ENCODE measurements around the gene NEK7.
"Not testable (repeated sequence)": the region's sequence is repeated elsewhere in the genome, so short reads cannot be mapped to it uniquely, and the experiment has no call there.

Gene NEK7

DNA sequence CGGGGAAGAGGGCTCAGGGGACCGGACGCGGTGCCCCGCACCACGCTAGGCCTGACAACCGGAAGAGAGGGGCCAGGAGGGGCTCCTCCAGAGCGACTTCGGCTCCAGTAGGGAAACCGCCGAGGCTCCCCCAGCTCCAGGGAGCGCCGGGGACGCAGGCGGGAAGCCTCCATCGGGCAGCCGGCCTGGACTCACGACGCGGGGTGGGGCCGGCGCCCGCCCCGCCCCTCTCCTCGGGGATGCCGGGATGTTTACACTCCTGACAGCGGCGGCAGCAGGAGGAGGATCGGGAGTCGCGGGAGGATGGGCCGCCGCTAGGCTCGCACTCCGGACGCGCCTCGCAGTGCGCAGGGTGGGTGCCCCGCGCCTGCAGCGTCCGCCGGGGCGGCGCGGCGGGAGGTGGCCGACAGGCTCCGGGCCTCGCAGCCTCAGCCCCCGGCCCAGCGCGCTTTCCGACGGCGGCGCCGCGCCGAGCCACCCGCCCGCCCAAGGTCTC, at the start of gene NEK7:
Gene NEK7, plus strand, starts transcription at position 254 of the 496 bp plus-strand sequence. CDS start 75,583 bp downstream, outside the sequence.
- peak; percentile 84 for DNase-seq (ENCODE audit: low spot score)

DNA sequence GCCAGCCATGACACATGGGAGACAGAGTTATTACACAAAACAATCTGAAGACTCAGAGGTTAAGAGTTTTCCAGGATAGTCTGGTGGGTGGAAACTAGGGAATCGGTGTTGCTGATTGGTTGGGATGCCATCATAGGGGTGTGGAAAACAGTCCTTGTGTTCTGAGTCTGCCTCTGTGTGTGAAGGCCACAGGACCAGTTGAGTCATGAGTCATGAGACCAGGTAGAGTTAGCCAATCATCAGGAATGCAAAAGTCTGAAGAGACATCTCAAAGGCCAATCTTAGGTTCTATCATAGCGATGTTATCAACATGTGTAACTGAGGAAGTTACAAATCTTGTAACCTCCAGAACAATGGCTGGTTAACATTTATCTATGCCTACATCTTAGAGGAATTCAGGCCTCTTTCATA, 49.7 kb upstream of the NEK7 start:
- no peak for DNase-seq (ENCODE audit: low spot score)

DNA sequence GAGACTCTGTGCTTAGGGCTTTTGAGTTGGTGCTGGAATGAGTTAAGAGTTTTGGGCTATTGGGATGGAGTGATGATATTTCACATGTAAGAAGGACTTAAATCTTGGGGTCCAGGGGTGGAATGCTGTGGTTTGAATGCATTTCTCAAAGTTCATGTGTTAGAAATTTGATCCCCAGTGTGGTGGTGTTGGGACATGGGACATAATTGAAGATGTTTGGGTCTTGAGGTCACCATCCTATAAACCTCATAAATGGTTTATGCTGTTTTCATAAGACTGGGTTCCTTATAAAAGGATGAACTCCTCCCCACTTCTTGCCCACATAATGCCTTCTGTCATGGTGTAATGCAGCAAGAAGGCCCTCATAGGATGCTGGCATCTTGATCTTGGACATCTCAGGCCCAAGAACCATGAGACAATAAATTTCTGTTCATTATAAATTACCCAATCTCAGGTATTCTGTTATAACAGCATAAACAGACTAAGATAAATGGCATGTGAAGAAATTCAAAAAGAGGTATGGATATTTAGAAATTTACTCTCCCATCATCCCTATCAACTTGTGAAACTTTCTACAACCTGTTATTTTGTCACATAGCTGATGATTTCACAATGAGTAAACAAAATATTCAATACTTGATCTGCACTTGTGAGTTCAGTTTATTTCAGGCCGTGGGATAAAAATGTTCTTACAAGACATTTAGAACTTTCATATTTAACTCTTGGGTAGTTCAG, 48.0 kb upstream of the NEK7 start:
- no peak for DNase-seq (ENCODE audit: low spot score)

DNA sequence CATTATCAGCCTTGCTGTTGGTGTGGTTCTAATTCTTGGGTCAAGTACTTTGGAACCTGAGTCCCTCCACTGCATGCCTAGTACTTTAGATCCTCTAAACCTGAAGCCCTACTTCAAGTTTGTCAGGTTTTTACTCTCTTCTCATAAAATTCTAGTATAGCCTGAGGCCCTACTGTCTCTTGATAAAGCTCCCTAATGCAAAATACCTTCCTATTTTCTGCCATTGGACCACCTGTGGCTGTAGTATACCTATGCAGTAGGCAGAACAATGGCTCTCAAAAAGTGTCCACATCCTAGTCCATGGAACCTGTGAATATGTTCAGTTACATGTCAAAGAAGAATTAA, 47.5 kb upstream of the NEK7 start:
- no peak for DNase-seq (ENCODE audit: low spot score)

DNA sequence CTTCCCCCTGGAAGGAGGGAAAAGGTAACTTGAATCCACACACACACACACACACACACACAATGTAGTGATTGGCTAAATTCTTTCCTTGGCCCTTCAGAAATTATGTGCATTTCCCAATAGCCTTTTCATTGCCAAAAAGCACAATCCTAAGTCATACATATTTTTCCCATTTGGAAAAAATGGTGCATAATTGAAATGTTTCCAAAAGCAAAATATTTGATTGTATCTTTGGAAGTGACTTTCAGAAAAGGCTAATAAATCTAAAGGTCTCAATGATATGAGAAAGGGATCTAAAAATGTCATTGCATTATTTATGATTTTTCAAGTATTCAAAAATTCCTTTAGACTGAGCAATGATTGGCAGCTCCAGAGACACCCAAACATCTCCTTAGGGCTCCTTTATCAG, 43.5 kb upstream of the NEK7 start:
- no peak for DNase-seq (ENCODE audit: low spot score)

DNA sequence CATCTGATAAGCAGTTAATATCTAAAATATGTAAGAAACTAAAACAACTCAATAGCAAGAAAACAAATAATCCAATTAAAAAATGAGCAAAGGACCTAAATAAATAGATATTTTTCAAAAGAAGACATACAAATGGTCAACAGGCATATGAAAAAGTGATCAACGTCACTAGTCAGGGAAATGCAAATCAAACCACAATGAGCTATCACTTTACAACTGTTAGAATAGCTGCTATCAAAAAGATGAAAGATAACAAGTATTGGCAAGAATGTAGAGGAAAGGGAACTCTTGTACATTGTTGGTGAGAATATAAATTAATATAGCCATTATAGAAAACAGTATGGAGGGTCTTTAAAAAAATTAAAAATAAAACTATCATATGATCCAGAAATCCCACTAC, 40.7 kb upstream of the NEK7 start:
- no peak for DNase-seq (ENCODE audit: low spot score)

DNA sequence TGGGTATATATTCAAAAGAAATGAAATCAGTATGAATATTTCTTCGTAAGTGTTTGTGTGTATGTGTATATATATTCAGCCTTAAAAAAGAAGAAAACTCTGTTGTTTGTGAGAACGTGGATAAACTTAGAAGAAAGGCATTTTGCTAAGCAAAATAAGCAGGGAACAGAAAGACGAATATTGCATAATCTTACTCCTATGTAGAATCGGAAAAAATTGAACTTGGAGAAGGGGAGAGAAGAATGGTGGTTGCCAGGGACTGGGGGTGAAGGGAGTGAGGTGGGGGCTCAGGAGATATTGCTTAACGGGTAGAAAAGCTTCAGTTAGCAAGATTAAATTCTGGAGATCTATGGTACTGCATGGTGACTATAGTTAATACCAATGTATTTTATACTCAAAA, 40.3 kb upstream of the NEK7 start:
- no peak for DNase-seq (ENCODE audit: low spot score)

DNA sequence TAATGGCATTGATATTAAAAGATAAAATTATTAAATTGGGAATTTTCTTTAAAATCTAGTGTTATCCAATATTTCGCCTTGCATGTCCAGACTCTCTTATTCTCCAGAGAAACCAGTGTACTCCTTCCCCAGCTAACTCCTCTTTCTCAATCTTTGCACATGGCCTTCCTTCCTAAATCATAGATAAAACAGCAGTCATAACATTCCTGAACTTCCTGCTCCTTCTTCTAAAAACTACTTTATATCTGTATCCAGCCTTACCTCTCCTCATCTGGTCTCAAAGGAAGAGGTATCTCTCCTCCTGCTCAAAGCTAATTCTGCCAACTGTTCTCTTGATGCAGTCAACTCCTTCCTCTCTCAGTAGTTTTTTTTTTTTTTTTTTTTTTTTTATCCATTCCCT, 39.5 kb upstream of the NEK7 start:
- DNase-seq (ENCODE audit: low spot score) = no peak

DNA sequence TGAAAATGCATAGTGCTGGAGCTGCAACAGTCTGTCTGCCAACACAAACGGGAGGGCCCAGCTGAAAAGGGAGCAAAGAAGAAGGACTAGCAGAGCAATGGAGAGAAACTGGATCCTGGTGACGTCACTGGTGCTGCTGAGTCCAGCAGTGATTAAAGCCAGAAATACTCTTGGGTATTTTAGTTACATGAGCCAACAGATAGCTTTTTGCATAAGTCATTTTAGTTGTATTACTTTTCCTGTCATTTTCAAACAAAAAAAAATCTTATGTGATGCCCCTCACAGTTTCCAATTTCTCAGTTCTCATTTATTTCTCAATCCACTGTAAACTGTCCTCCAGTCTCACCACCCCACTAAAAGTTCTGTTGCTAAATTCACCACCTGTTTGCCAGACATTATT, 38.7 kb upstream of the NEK7 start:
- no peak for DNase-seq (ENCODE audit: low spot score)

DNA sequence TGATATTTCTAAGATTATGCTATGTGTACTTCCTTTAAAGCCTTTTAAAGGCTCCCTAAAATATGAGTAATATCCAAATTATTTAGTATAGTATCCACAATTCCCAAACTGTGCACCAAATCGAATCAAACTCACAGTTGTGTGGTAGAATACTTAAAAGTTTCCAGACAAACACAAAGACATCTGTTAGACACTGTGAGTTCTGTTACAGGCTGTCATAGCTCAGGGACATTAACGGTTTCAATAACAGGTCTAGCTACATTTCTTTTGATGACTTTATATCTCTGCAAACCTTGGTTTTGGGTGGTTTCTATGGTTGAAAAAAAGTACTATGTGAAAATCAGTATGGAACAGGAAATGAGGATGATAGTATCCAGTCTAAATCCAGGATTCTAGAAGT, 36.9 kb upstream of the NEK7 start:
- no peak for DNase-seq (ENCODE audit: low spot score)

DNA sequence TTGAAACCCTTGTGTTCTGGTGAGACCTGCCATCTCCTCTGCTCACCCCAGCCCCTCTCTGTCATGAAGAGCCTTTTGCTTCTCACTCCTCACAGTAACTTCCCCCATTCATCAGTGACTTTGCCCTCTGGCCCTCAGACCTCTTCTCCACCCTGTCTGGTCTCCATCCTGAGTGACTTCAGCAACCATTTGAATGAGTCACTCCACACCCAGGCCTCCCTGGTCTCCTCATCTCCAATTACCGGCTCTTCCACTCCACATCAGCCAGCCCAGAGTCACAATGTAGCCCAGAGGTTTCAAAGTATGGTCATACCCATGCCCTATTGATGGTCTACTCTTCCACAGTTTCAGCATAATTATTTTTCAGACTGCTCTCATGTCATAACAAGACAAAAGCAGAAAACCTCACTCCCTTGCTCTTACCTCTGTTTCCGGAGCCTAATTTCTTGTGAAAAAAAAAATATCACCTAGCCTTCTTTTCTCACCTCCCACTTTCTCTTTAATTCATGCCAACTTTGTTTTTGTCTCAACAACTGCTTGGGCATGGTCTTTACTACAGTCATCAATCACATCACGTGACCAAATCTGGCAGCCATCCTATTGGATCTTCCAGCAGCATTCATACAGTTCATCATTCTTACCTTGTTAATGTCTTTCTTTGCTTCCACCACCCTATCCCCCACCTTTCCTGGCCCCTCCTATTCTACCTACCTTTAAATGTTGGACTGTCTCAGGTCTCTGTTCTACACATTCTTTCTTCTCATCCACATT, 35.6 kb upstream of the NEK7 start:
- DNase-seq (ENCODE audit: low spot score) = no peak

DNA sequence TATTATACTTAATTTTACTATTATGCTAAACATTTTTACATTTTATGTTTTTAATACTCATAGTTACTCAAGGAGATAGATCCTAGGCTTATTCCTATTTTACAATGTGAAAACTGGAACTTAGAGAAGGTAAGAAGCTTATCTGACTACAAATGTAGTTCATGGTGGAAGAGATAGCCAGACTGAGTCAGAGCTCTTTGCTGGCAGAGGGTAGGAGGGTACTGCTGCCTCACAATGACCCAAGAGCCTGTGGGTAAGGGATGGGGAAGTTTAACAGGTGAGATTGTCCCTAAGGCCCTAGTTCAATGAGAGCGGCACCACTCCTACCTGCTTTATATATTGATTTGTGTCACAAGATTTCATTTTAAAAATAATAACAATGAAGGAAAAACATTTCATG, 34.1 kb upstream of the NEK7 start:
- no peak for DNase-seq (ENCODE audit: low spot score)

DNA sequence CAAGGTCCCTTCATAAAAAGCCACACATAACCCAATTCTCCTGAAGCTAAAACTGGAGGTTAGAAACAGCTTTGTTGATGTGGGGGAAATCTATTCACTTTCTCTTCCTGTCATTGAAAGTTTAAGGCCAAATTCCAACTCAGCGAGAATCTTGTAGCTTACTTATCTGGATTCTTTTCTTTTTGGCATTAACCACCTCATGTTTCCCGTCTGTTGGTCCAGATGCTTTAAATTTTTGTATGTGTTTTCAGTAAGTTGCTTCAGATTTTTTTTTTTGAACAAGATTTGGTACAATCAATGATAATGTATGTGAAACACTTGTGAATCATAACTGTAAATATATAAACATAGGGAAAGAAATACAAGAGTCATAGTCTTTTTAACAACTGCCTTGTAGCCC, 33.7 kb upstream of the NEK7 start:
- DNase-seq (ENCODE audit: low spot score) = no peak

DNA sequence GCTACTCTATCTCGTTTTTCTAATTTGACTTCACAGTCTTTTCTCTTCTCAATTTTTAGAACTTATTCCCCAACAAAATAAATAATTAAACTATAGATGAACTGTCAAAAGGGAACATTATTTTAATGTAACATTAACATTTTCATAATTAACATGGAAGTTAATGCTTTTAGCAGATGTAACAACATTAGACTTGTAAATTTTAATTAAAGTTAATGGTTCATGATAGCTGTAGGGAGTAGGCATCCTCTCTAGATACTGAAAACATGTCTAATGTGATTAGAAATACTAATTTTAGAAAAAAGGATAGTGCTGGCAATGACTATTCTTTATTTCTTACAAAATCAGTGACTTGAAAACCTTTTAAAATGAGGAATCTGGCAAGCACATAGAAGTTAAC, 32.1 kb upstream of the NEK7 start:
- DNase-seq (ENCODE audit: low spot score) = no peak

DNA sequence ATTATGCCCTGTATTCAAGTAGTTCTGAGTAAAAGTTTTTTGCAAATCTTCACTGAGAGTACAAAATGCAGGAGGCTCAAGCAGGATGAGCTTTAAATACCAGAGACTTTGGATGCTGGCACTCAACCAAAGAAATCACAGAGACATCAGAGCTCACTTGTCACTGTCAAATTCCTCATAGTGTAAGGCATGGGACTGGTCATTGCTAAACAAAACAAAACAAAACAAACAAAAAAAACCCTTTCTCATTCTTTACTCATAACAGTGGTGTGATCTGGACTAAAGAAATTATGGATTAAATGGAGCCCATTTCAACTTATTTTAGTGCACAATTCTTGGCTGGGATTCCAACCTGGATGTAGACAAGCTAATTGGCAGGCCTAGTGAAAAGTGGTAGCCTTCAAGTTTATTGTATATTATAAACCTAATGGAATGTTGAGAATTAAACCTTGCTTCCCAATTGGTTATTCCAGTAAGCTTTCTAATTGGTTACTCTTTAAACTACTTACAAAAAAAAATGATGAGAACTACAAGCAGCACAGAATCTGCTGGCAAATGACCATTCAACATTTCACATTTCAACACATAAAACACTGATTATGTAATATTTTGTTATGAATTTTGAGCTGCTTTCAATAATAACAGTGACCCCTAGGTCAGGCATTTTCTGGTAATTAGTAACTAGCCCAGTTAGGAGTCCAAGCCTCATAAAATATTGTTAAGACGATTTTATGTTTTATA, 30.6 kb upstream of the NEK7 start:
- no peak for DNase-seq (ENCODE audit: low spot score)

DNA sequence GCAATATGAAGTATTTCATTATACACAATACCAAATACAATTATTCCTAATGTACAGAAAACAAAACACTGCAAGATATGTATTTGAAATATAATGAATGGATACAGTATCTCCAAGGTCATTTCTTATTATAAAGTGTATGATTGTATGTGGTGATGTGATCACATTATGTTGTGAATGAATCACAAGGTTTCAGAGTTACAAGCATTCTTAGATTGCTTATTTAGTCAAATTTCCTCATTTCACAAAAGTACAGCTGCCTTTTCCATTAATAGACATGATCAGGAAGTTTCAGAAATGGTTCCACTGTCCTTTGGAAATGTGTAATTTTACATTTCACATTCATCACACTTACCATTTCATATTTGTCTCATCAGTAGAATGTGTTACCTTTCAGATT, 28.3 kb upstream of the NEK7 start:
- no peak for DNase-seq (ENCODE audit: low spot score)

DNA sequence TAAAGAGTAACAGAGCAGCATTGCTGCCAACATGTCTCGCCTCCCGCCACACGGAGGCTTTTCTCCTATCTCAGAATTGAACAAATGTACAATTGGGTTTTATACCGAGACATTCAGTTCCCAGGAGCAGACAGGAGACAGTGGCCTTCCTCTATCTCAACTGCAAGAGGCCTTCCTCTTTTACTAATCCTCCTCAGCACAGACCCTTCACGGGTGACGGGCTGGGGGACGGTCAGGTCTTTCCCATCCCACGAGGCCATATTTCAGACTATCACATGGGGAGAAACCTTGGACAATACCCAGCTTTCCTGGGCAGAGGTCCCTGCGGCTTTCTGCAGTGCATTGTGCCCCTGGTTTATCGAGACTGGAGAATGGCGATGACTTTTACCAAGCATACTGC, 26.7 kb upstream of the NEK7 start:
- not testable (repeated sequence) for DNase-seq (ENCODE audit: low spot score)

DNA sequence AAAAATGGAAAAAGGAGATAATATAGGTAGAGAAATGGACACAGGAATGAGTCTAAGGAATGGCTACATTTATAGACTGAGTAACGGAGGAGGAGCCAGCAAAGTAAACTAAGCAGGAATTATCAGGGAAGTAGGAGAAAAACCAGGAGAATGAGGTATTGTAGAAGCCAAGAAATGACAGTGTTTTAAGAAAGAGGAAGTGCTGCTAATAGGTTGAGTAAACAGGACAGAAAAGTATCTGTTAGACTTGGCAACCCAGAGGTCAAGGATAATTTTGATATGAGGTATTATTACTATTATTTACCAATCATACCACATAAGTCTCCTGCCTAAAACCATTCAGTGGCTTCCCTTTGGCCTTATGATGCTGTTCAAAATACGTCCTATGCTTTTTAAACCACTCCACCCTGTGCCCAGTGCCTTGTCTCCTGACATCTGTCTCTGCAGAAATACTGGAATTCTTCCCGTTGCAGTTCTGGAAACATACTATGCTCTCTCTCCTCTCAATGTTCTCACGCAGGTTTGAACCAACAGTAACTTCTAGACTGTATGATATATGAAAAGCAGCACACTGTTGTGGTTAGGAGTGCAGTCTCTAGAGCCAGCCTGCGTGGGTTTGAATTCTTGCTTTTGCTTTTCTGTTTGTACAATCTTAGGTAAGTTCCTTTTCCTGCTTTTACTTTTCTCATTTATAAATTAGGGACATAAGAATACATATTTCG, 24.6 kb upstream of the NEK7 start:
- DNase-seq (ENCODE audit: low spot score) = no peak

DNA sequence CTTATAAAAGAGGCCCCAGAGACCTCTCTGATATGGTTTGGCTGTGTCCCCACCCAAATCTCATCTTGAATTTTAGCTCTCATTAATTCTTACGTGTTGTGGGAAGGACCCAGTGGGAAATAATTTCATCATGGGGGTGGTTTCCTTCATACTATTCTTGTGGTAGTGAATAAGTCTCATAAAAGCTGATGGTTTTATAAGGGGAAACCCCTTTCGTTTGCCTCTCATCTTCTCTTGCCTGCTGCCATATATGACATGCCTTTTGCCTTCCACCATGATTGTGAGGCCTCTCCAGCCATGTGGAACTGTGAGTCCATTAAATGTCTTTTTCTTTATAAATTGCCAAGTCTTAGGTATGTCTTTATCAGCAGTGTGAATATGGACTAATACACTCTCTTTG, 22.5 kb upstream of the NEK7 start:
- no peak for DNase-seq (ENCODE audit: low spot score)

DNA sequence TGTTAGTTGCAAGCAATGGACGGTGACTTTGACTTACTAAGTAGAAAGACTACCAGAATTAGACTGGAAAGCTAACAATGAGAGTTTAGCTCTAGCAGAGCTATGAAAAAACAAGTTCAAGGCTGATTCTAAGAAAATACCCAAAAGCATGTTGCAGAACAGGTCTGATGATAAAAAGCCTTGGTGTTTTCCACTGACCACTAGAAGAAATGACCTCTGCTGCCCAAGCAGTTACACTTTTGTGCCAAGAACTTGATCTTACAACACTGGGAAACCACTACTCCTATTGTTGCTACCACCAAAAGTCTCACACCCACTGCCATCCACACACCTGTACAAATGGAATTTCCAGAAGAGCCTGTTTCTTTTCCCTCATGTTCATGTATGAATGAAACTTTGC, 21.4 kb upstream of the NEK7 start:
- DNase-seq (ENCODE audit: low spot score) = no peak

DNA sequence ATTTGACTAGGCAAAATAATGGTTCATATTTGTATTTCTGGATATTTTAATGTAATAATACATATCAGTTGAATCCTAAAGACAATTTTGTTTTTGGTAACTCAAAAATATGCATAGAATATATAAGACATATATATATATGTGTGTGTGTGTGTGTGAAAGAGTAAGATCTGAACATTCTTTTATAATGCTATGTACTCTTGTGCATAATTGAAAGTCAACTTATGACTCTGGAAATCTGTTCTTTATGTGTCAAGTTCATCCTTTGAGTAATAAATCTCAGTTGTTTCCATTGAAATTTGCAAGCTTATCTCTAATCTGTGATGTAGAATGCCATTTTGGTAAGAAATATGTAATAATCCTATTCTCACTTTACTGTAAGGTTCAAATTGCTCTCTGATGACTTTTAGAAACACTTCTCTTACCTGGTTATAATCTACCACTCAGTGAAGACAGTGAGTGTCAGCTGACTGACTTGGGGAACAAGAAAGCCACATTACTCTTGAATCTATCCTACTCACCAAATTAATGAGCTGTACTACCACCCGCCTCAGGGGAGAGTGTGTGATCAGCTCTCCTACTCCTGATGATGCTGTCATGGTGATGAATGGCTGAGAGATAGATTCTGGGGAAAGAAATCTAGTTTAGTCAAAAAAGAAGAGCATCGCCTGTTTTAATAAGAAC, 15.0 kb upstream of the NEK7 start:
- DNase-seq (ENCODE audit: low spot score) = no peak

DNA sequence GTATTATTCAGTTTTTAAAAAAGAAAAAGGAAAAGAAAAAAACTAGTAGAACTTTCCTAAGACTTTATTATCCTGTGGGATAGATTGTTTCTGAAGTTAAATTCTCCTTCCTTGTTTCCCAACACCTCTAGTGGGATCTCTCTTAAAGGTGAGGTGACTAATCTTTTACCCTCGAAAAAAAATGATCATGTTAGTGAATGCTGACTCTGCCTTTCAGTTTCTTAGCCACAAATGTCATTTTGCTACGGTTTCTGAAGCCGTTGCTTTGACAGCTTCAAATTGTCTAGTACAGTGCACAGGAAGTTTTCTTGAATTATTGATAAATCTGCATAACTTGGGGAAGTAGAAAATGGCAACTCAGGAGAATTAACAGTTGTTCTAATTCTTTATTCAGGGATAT, 13.0 kb upstream of the NEK7 start:
- DNase-seq (ENCODE audit: low spot score) = no peak
